ENCODE data around the gene MAL. TPM values are rescaled to one million over a fixed set of nuclear protein-coding genes. Genes with fewer than 3 reads are reported as not detected.

MAL gene
- total and polyA plus RNA-seq, 8 donors = 3.2 to 198 (median 26.9) TPM

GRCh38 chr2:95056461-95057459 lies 31.3 kb downstream of the MAL start:
- no peaks in the 10 kb centered on the region for H3K9me3 ChIP-seq
- H3K36me3 ChIP-seq = no peaks in the 10 kb centered on the region
- no peak overlapping the region for H3K4me3 ChIP-seq
- TF ChIP-seq EP300 (IDR thresholded peaks at IDR 0.05) (no peak), POLR2A (IDR thresholded peaks at IDR 0.05) (no peak), POLR2AphosphoS5 (IDR thresholded peaks at IDR 0.05) (no peak)
- TF ChIP-seq, protein P1, sequence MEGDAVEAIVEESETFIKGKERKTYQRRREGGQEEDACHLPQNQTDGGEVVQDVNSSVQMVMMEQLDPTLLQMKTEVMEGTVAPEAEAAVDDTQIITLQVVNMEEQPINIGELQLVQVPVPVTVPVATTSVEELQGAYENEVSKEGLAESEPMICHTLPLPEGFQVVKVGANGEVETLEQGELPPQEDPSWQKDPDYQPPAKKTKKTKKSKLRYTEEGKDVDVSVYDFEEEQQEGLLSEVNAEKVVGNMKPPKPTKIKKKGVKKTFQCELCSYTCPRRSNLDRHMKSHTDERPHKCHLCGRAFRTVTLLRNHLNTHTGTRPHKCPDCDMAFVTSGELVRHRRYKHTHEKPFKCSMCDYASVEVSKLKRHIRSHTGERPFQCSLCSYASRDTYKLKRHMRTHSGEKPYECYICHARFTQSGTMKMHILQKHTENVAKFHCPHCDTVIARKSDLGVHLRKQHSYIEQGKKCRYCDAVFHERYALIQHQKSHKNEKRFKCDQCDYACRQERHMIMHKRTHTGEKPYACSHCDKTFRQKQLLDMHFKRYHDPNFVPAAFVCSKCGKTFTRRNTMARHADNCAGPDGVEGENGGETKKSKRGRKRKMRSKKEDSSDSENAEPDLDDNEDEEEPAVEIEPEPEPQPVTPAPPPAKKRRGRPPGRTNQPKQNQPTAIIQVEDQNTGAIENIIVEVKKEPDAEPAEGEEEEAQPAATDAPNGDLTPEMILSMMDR (IDR thresholded peaks at IDR 0.05) = no peak
- H3K27me3 ChIP-seq = peaks cover 0 to 55% (median 0%) of the 10 kb centered on the region in 3 donors
- intact Hi-C loops (cut with DNase I; ENCODE audit: low total_unique reads) = no loop called here
- peak in 1 of 2 donors; percentile 17 for DNase-seq
- 79 to 88% (median 84%) methylated on average over 9 to 15 of the region's 15 CpGs for WGBS, 5 donors
- H3K4me1 ChIP-seq = peaks cover 0 to 27% (median 5%) of the 10 kb centered on the region in 4 donors
- H3K27ac ChIP-seq = no peak overlapping the region

- 77 to 82% (median 80%) methylated on average over 24 to 28 of the region's 28 CpGs for WGBS, 5 donors
- H3K27ac ChIP-seq = no peak overlapping the region
- peak; percentile 24 to 45 for DNase-seq
Measured at GRCh38 chr2:95057535-95058370, 32.2 kb downstream of the MAL start.

GRCh38 chr2:95058466-95058988 lies 33.0 kb downstream of the MAL start:
- H3K27ac ChIP-seq = peak overlapping the region in 1 of 5 donors; percentile 64
- TF ChIP-seq POLR2A (IDR thresholded peaks at IDR 0.05) = no peak
- TF ChIP-seq, protein P1 (IDR thresholded peaks at IDR 0.05) = no peak
- no peak for TF ChIP-seq EP300 (IDR thresholded peaks at IDR 0.05)
- TF ChIP-seq POLR2AphosphoS5 (IDR thresholded peaks at IDR 0.05) = no peak

More at GRCh38 chr2:95057535-95058370, 32.2 kb downstream of the MAL start:
- Histone ChIP-seq H3K4me1 (peaks cover 0 to 27% (median 9%) of the 10 kb centered on the region in 4 donors), H3K27me3 (peaks cover 0 to 45% (median 0%) of the 10 kb centered on the region in 3 donors), H3K36me3 (no peaks in the 10 kb centered on the region), H3K9me3 (no peaks in the 10 kb centered on the region), H3K4me3 (no peak overlapping the region)
- TF ChIP-seq, protein P1 (IDR thresholded peaks at IDR 0.05) = no peak
- no peak for TF ChIP-seq EP300 (IDR thresholded peaks at IDR 0.05)
- no peak for TF ChIP-seq POLR2AphosphoS5 (IDR thresholded peaks at IDR 0.05)
- TF ChIP-seq POLR2A (IDR thresholded peaks at IDR 0.05) = no peak
- intact Hi-C loops (cut with DNase I; ENCODE audit: low total_unique reads) = no loop called here

More at GRCh38 chr2:95058466-95058988, 33.0 kb downstream of the MAL start:
- intact Hi-C loops (cut with DNase I; ENCODE audit: low total_unique reads) = no loop called here
- H3K4me3 ChIP-seq = no peak overlapping the region
- peak in 1 of 2 donors; percentile 22 for DNase-seq
- H3K4me1 ChIP-seq = peaks cover 0 to 24% (median 13%) of the 10 kb centered on the region in 4 donors
- H3K36me3 ChIP-seq = no peaks in the 10 kb centered on the region
- no peaks in the 10 kb centered on the region for H3K9me3 ChIP-seq
- peaks cover 0 to 39% (median 0%) of the 10 kb centered on the region in 3 donors for H3K27me3 ChIP-seq
- WGBS, 5 donors = 57 to 68% (median 63%) methylated on average over 9 of the region's 9 CpGs

All from stomach (tissue), 9 donors.